Fibroblast of skin of right quadriceps (primary cell): ENCODE results near the gene B4GALNT4.
"Not testable (repeated sequence)": the region's sequence is repeated elsewhere in the genome, so short reads cannot be mapped to it uniquely, and the experiment has no call there.

Experiments
- DNase-seq: peaks from one replicate; pipeline ENCODE4 v3.0.0-alpha.2; 2013

The B4GALNT4 gene

DNA sequence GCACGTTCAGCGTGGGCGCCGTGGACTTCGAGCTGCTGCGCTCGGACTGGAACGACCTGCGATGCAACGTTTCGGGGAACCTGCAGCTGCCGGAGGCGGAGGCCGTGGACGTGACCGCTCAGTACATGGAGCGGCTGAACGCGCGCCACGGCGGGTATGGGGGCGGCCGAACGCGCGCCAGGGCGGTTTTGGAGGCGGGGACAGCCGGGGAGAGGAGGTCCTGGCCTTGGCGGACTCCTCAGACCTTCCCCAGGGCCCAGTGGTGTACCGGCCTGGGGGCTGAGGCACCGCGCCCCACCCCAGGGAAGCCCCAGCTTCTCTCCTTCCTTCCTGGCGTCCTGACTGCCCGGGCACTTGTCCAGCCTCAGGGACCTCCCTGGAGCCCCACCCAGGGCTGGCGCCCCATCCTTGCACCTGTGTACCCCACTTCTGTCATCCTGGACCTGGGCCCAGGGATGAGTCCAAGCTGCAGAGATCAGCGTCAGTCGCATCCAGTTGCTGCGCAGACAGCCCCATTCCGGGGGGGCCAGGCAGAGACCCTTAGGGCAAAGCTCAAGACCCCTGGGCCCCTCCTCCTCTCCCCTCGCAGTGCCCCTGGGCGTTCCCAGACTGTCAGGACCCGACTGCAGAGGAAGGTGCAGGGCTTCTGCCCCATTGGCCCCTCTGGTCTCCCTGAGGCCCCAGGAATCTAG is 8.0 kb downstream of the B4GALNT4 start:
- DNase-seq: no peak

DNA sequence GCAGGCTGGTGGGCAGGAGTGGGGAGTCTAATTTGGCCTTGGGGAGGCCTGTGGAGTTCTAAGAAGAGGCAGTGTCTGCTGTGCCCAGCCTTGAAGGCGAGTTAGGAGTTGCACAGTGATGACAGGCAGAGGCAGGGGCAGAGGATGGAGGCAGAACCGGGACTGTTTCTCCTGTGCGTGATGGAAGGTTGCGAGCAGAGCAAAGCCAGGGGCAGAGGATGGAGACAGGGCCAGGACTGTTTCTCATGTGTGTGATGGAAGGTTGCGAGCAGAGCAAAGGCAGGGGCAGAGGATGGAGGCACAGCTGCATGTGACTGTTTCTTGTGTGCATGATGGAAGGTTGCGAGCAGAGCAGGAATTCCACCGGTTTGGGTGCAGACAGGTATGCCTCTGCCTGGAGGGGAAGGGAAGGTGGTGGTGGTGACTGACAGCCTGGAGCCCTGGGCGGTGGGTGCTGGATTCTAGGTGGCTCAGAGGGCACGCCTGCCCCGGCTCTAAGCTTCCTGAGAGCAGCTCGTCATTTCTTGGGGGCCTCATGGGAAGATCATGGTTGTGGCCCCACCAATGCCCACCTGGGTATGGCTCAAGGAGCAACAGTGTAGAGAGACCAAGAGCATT is 8.7 kb downstream of the B4GALNT4 start:
- no peak for DNase-seq

GRCh38 chr11:379205-380094 is 10.2 kb downstream of the B4GALNT4 start:
- no peak for DNase-seq

DNA sequence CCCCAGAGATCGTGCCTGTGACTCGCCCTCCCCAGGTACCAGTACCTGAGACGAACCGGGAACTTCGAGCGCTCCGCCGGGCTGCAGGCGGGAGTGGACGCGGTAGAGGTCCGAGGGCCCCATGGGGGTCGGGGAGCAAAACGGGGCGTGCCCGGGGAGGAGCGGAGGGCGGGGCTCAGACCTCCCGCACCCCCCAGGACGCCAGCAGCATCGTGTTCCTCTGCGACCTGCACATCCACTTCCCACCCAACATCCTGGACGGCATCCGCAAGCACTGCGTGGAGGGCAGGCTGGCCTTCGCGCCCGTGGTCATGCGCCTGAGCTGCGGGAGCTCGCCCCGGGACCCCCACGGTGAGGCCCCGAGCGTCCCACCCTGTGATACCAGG is 10.8 kb downstream of the B4GALNT4 start:
- no peak for DNase-seq

DNA sequence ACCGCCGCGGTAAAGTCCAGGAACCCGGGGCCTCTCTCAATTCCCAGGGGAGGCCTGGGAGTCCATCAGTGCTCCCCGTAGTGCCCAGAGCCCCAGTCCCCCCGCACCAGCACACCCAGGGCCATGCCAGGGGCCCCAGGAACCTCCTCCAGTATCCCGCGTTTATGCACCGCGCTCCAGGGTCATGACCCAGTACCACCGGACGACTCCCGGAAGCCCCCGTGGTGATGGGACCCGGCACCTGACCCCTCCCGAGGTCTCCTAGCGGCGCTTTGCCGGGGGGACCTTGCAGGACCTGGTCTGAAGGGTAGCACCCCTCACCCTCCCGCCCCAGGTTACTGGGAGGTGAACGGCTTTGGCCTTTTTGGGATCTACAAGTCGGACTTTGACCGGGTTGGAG is 11.2 kb downstream of the B4GALNT4 start:
- no peak for DNase-seq

- no peak for DNase-seq
These were observed 11.7 kb downstream of the B4GALNT4 start for GRCh38 chr11:380996-381395.

DNA sequence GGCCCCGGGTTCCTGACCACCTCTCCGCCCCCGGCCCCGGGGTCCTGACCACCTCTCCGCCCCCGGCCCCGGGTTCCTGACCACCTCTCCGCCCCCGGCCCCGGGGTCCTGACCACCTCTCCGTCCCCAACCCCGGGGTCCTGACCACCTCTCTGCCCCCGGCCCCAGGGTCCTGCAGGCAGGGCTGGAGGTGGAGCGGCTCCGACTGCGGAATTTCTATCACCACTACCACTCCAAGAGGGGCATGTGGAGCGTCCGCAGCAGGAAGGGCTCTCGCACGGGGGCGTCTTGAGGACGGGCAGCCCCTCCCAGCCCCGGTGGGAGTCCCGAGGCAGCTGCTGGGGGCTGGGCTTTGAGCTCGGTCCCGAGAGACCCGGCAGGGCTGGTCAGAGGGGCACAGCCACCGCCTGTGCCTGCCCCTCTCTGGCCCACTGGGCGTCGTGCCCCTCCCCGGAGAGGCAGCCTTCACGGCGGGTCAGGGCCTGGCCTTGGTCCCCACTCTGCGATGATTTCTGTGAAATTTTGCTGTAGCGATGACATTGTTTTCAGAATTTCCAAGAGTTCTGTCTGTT is 12.3 kb downstream of the B4GALNT4 start:
- DNase-seq: no peak

DNA sequence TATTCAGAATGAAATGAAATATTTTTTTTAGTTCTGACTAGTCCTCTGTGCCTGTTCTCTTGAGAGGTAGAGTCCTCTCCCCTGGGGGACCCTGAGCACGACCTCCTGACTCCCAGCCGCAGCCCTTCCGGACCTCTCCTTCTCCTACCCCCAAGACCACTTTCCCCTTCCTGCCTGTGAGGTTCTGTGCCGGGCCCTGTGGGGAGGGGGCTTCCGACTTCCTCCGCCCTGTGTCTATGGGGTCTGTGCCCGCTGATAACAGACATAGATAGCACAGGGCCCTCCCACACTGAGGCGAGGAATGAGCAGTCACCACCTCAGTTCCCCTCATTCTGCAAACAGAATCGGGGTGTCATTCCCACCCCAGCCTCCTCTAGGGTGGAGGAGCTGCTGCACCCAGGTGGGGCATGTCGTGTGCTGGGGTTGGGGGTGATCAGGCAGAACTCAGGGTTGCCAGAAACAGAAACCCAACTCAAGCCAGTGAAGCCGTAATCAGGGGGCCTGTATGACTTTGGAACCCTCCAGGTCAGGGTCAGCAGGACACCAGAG is 12.9 kb downstream of the B4GALNT4 start:
- DNase-seq: no peak

- no peak for DNase-seq
These were observed 14.1 kb downstream of the B4GALNT4 start for GRCh38 chr11:383431-383830.

DNA sequence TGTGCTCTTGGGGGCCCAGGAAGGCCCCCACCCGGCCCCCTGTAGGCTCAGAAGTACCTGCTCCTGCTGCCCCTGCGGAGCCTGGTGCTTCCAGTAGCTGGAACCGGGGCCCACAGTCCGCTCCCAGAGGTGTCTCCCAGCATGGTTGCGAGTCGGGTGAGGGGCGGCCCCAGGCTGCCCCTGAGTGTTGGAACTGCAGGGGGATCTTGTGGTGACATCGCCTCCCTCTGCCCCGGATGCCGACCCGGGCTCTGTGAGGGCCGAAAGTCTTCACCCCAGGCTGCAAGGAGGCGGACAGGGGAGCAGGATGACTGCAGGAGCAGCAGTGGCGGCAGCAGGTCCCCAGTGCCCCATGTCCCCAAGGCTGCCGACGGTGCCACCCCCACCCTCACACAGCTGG is 15.2 kb downstream of the B4GALNT4 start:
- DNase-seq: no peak

DNA sequence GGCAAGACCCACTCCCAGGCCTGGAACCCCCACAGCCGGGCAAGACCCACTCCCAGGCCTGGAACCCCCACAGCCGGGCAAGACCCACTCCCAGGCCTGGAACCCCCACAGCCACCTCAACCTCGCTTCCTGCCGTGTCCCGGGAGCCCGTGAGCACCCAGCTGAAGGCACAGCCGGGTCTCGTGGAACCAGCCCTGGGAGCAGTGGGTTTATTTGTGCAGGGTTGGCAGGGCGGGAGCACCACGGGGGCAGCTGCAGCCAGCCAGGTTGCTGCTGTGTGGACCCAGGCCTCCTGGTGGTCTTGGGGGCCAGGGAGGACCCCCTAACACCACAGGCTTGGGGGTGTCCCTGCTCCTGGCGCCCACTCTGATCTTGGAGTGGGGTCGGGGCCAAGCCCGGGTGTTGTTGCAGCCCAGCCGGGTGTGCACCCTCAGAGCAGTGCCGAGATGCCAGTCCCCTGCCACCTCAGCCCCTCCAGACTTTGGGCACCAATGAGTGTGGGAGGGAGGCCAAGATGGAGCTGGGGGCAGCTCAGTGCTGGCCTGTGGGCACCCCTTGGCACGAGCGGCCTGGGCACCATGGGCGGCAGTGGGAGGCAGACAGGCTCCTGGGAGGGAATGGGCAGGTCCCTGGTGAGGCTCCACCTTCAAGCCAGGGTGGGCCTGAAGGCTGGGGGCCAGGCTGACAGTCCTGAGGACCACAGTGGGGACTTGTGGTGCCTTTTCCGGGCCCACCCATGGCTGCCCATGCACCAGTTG is 16.5 kb downstream of the B4GALNT4 start:
- DNase-seq: no peak

DNA sequence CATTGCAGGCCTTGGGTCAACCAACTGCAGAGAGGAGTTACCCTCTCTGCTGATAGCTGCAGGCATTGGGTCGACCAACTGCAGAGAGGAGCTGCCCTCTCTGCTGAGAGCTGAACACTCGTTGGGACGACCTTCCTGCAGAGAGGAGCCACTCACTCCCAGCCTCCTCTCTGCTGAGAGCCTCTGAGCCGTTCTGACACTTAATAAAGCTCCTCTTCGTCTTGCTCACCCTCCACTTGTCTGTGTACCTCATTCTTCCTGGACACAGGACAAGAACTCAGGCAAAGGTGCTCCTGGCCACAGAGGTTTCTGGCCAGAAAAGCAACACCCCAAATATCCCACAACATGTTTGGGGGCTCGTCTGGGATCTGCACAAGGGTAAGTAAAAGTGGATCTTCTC is 17.2 kb downstream of the B4GALNT4 start:
- DNase-seq: no peak

GRCh38 chr11:387193-387793 is 18.0 kb downstream of the B4GALNT4 start:
- DNase-seq: no peak

GRCh38 chr11:389369-389768 is 20.1 kb downstream of the B4GALNT4 start:
- DNase-seq: not testable (repeated sequence)

DNA sequence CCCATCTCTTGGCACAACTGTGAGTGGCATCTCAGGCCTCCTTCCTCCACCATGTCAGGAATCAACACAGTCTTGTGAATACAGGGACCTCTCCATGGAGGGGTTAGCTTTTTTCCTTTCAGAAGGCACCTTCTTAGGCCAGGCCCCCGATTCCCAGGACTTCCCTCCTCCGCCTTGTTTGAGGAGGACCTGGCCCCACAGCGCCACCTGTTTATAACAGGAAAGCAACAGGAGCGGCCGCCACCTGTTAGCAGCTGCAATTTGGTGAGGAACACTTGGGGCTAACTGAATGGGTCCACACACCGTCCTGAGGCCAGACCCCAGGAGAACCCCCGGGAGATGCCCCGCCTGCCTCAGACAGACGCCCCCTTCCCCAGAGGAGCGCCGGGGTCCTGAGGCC is 20.9 kb downstream of the B4GALNT4 start:
- no peak for DNase-seq

GRCh38 chr11:391117-392017 is 22.1 kb downstream of the B4GALNT4 start:
- DNase-seq: no peak

GRCh38 chr11:392102-392777 is 22.9 kb downstream of the B4GALNT4 start:
- DNase-seq: no peak

GRCh38 chr11:393219-394033 is 24.1 kb downstream of the B4GALNT4 start:
- peak; percentile 82 for DNase-seq
